Astrocyte (in vitro differentiated cells and primary cell): ENCODE results near the gene BMP6. TPM values are rescaled to one million over a fixed set of nuclear protein-coding genes. Genes with fewer than 3 reads are reported as not detected.

ENCODE experiments used
- DNase-seq: peaks from one replicate; pipeline ENCODE4 v3.0.0-alpha.2; 2010; ENCODE audit warnings: low read depth
- FAIRE-seq: peaks from 2 replicates; lab custom pipeline; 2011; peaks lifted over from hg19 to GRCh38; lab: Jason Lieb, UNC
- H2AFZ ChIP-seq: 2 replicates; pipeline ENCODE4 v1.6.0; 2012; ENCODE audit warnings: low read depth, low read length, inconsistent platforms
- H3K27ac ChIP-seq: 2 replicates; pipeline ENCODE4 v1.5.1; 2011; ENCODE audit warnings: low read depth, low read length, inconsistent platforms
- H3K27me3 ChIP-seq: 2 replicates; pipeline ENCODE4 v1.6.0; 2011; ENCODE audit warnings: low read length, inconsistent platforms; ENCODE audit not compliant: insufficient read depth
- H3K36me3 ChIP-seq: 2 replicates; pipeline ENCODE4 v1.5.1; 2011; ENCODE audit warnings: low read length, inconsistent platforms; ENCODE audit not compliant: insufficient read depth
- H3K4me1 ChIP-seq: 2 replicates; pipeline ENCODE4 v1.5.1; 2011; ENCODE audit warnings: low read length, inconsistent platforms; ENCODE audit not compliant: insufficient read depth
- H3K4me2 ChIP-seq: 2 replicates; pipeline ENCODE4 v1.6.0; 2012; ENCODE audit warnings: low read length, inconsistent platforms
- H3K4me3 ChIP-seq: 2 replicates; pipeline ENCODE4 v1.5.1; 2011; ENCODE audit warnings: low read depth, mild to moderate bottlenecking, low read length, inconsistent platforms; ENCODE audit not compliant: insufficient read depth
- H3K79me2 ChIP-seq: 2 replicates; pipeline ENCODE4 v1.6.0; 2012; ENCODE audit warnings: mild to moderate bottlenecking, low read length, inconsistent platforms; ENCODE audit not compliant: insufficient read depth
- H3K9ac ChIP-seq: 2 replicates; pipeline ENCODE4 v1.6.0; 2012; ENCODE audit warnings: mild to moderate bottlenecking, low read length, inconsistent platforms
- H3K9me3 ChIP-seq: 2 replicates; pipeline ENCODE4 v1.5.1; 2012; ENCODE audit warnings: low read depth, mild to moderate bottlenecking, low read length, inconsistent platforms; ENCODE audit not compliant: insufficient read depth
- H4K20me1 ChIP-seq: 2 replicates; pipeline ENCODE4 v1.6.0; 2012; ENCODE audit warnings: low read length, inconsistent platforms; ENCODE audit not compliant: insufficient read depth
- H3K27ac Mint-ChIP-seq: one replicate; pipeline ENCODE4 v1.8.0; 2021; ENCODE audit warnings: mild to moderate bottlenecking, mixed read lengths; ENCODE audit not compliant: unreplicated experiment
- H3K27me3 Mint-ChIP-seq: one replicate; pipeline ENCODE4 v1.8.0; 2021; ENCODE audit warnings: low read depth, mixed read lengths; ENCODE audit not compliant: unreplicated experiment
- H3K36me3 Mint-ChIP-seq: one replicate; pipeline ENCODE4 v1.8.0; 2021; ENCODE audit warnings: low read depth, mixed read lengths; ENCODE audit not compliant: unreplicated experiment
- H3K4me1 Mint-ChIP-seq: one replicate; pipeline ENCODE4 v1.8.0; 2021; ENCODE audit warnings: low read depth, mixed read lengths; ENCODE audit not compliant: unreplicated experiment
- H3K4me3 Mint-ChIP-seq: one replicate; pipeline ENCODE4 v1.8.0; 2021; ENCODE audit warnings: mild to moderate bottlenecking, moderate library complexity, mixed read lengths; ENCODE audit not compliant: unreplicated experiment
- H3K9me3 Mint-ChIP-seq: one replicate; pipeline ENCODE4 v1.8.0; 2021; ENCODE audit warnings: mild to moderate bottlenecking, mixed read lengths; ENCODE audit not compliant: unreplicated experiment
- CTCF ChIP-seq: IDR thresholded peaks from 2 replicates; pipeline ENCODE4 v1.5.1; 2011; ENCODE audit warnings: low read depth, mild to moderate bottlenecking, inconsistent platforms, low read length, moderate library complexity; ENCODE audit not compliant: insufficient read depth
- EZH2 ChIP-seq: IDR thresholded peaks from 2 replicates; pipeline ENCODE4 v1.6.1; 2012; ENCODE audit warnings: mild to moderate bottlenecking, low read length, inconsistent platforms; ENCODE audit not compliant: insufficient read depth
- total RNA-seq: library from RNA; stranded (reverse); gene quantifications from 2 replicates; pipeline ENCODE4 v1.2.1, GENCODE V29; 2021

The BMP6 gene
- total RNA-seq, 1 donor from 2014 or later, result 2.8 TPM

- Mint-ChIP-seq H3K4me1 (no peaks in the 10 kb centered on the region), H3K4me3 (no peak overlapping the region), H3K27ac (no peak overlapping the region), H3K36me3 (no peaks in the 10 kb centered on the region), H3K9me3 (no peaks in the 10 kb centered on the region), H3K27me3 (peaks cover 29% of the 10 kb centered on the region)
- TF ChIP-seq EZH2 (no peak), CTCF (peak; percentile 37)
- H3K27ac ChIP-seq, result no peak overlapping the region
- H3K4me1 ChIP-seq, result peaks cover 2% of the 10 kb centered on the region
- no peak overlapping the region for H2AFZ ChIP-seq
- H3K9ac ChIP-seq, result no peak overlapping the region
- no peaks in the 10 kb centered on the region for H3K79me2 ChIP-seq
- DNase-seq, result no peak
- no peak overlapping the region for H3K4me2 ChIP-seq
- no peak overlapping the region for H3K4me3 ChIP-seq
- no peaks in the 10 kb centered on the region for H4K20me1 ChIP-seq
- H3K36me3 ChIP-seq, result no peaks in the 10 kb centered on the region
- H3K27me3 ChIP-seq, result peaks cover 28% of the 10 kb centered on the region
- H3K9me3 ChIP-seq, result no peaks in the 10 kb centered on the region
- peak; percentile 75 for FAIRE-seq
Measured at GRCh38 chr6:7721649-7722048, 4.2 kb upstream of the BMP6 start.

DNA sequence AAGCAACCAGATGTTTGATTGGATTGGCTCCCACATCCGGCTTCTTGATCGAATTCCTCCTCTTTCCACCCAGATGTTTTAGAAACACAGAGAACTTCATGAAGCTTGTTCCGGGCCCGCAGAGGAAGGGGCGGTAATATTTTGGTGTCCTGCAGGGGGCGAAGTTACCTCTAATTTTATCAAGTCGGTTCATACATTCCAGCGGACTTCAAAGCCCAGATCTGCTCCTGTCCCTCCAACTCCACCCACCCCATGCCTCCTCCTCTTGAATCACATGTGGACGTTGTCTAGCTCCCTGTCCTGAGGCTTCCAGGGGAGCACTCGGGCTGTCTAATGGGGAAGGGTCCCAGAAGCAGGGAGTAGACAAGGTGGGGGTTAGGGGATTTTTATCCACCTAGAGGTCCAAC, 2.9 kb upstream of the BMP6 start:
- no peak overlapping the region for H3K27ac Mint-ChIP-seq
- no peak overlapping the region for H3K4me3 Mint-ChIP-seq
- H3K36me3 Mint-ChIP-seq, result no peaks in the 10 kb centered on the region
- H3K9me3 ChIP-seq, result no peaks in the 10 kb centered on the region
- H3K9ac ChIP-seq, result no peak overlapping the region
- no peaks in the 10 kb centered on the region for H3K36me3 ChIP-seq
- no peaks in the 10 kb centered on the region for H3K9me3 Mint-ChIP-seq
- H2AFZ ChIP-seq, result peak overlapping the region; percentile 67
- peaks cover 6% of the 10 kb centered on the region for H3K4me1 ChIP-seq
- TF ChIP-seq CTCF, result peak; percentile 57
- TF ChIP-seq EZH2, result no peak
- peak; percentile 64 for DNase-seq
- H4K20me1 ChIP-seq, result peaks cover 3% of the 10 kb centered on the region
- FAIRE-seq, result no peak
- peak overlapping the region; percentile 26 for H3K4me2 ChIP-seq
- H3K27ac ChIP-seq, result no peak overlapping the region
- H3K4me3 ChIP-seq, result no peak overlapping the region
- H3K79me2 ChIP-seq, result no peaks in the 10 kb centered on the region
- H3K4me1 Mint-ChIP-seq, result no peaks in the 10 kb centered on the region
- H3K27me3 ChIP-seq, result peaks cover 35% of the 10 kb centered on the region
- peaks cover 29% of the 10 kb centered on the region for H3K27me3 Mint-ChIP-seq

GRCh38 chr6:7723554-7723953, 2.3 kb upstream of the BMP6 start:
- Mint-ChIP-seq H3K27ac (no peak overlapping the region), H3K4me1 (peaks cover 2% of the 10 kb centered on the region), H3K9me3 (no peaks in the 10 kb centered on the region), H3K27me3 (peaks cover 29% of the 10 kb centered on the region), H3K4me3 (no peak overlapping the region), H3K36me3 (no peaks in the 10 kb centered on the region)
- Histone ChIP-seq H2AFZ (no peak overlapping the region), H3K4me2 (no peak overlapping the region), H3K27ac (no peak overlapping the region), H3K4me1 (peaks cover 11% of the 10 kb centered on the region), H3K9me3 (no peaks in the 10 kb centered on the region), H3K36me3 (no peaks in the 10 kb centered on the region), H3K4me3 (no peak overlapping the region), H3K27me3 (peaks cover 36% of the 10 kb centered on the region), H3K9ac (no peak overlapping the region), H3K79me2 (no peaks in the 10 kb centered on the region), H4K20me1 (peaks cover 3% of the 10 kb centered on the region)
- no peak for TF ChIP-seq CTCF
- TF ChIP-seq EZH2, result no peak
- no peak for FAIRE-seq
- DNase-seq, result no peak
